DOHH2 (cell line): ENCODE data around the gene LILRA6.

ENCODE experiments used
- CTCF ChIP-seq: fragments of 200-600 bp; sonication (generic); IDR thresholded peaks from one replicate; pipeline ENCODE4 v1.5.1; 2014; ENCODE audit warnings: antibody characterized with exemption, mild to moderate bottlenecking, low read depth, low read length; ENCODE audit not compliant: poor library complexity, severe bottlenecking
- EZH2phosphoT487 ChIP-seq: fragments of 200-600 bp; sonication (generic); IDR thresholded peaks from 2 replicates; pipeline ENCODE4 v1.6.1; 2017; ENCODE audit warnings: borderline replicate concordance, mild to moderate bottlenecking, antibody characterized with exemption, low read length, moderate library complexity, mixed read lengths

- TF ChIP-seq CTCF (no peak), EZH2phosphoT487 (no peak)
Observed at GRCh38 chr19:54211235-54211634, 31.4 kb downstream of the LILRA6 start.
